Heart left ventricle (tissue), 16 donors: ENCODE measurements around the gene KCTD12. TPM values are rescaled to one million over a fixed set of nuclear protein-coding genes. Genes with fewer than 3 reads are reported as not detected.
A peak's percentile ranks its signal among the peaks of the same experiment; 100 is the strongest.

Source experiments
- ATAC-seq, 4 donors: fragments of 200-7000 bp; cut with Tn5 transposase; one replicate each; pipeline ENCODE4 v1.9.1; 2020 to 2022; ENCODE audit warnings: moderate library complexity in 4 of 4, mild to moderate bottlenecking in 3 of 4, moderate number of reproducible peaks in 1 of 4
- DNase-seq, 5 donors: peaks; one replicate each; pipeline ENCODE4 v3.0.0-alpha.2; 2020
- H3K27ac ChIP-seq, 12 donors: fragments of 200-600 bp; sonication (generic) in 4 of 12; one replicate each; pipeline versions ENCODE4 v1.5.0 to v1.8.0; 2016 to 2022; ENCODE audit warnings: mild to moderate bottlenecking in 2 of 12
- H3K27me3 ChIP-seq, 9 donors: fragments of 200-600 bp; sonication (generic) in 2 of 9; one replicate each; pipeline versions ENCODE4 v1.5.1 to v1.8.0; 2016 to 2022; ENCODE audit warnings: mild to moderate bottlenecking in 3 of 9
- H3K36me3 ChIP-seq, 9 donors: fragments of 200-600 bp; sonication (generic) in 2 of 9; one replicate each; pipeline versions ENCODE4 v1.5.0 to v1.8.0; 2018 to 2022; ENCODE audit warnings: mild to moderate bottlenecking in 2 of 9
- H3K4me1 ChIP-seq, 12 donors: fragments of 200-600 bp; sonication (generic) in 4 of 12; one replicate each; pipeline versions ENCODE4 v1.5.0 to v1.8.0; 2016 to 2022; ENCODE audit warnings: mild to moderate bottlenecking in 3 of 12
- H3K4me3 ChIP-seq, 12 donors: fragments of 200-600 bp; sonication (generic) in 4 of 12; one replicate each; pipeline versions ENCODE4 v1.5.0 to v1.8.0; 2017 to 2022; ENCODE audit warnings: mild to moderate bottlenecking in 9 of 12, moderate library complexity in 4 of 12
- H3K9me3 ChIP-seq, 12 donors: fragments of 200-600 bp; sonication (generic) in 4 of 12; one replicate each; pipeline versions ENCODE4 v1.5.0 to v1.8.0; 2016 to 2022; ENCODE audit warnings: mild to moderate bottlenecking in 1 of 12
- POLR2A ChIP-seq, 2 donors: fragments of 450-650 bp; IDR thresholded peaks; one replicate each; pipeline ENCODE4 v1.6.1; 2017; ENCODE audit warnings: antibody characterized with exemption in 2 of 2, mild to moderate bottlenecking in 2 of 2, moderate library complexity in 2 of 2
- WGBS, 4 donors: extraction: QIAGEN DNeasy Blood & Tissue Kit in 2 of 4; methylation state at CpG; one replicate each; pipeline versions ENCODE4 v1.1.5 to v1.1.7; 2013 to 2018; 5-methylcytosine and 5-hydroxymethylcytosine counted together
- intact Hi-C, 10 donors: fragments of 100-400 bp; cut with DNase I; formaldehyde crosslinking; loops; one replicate each; pipeline versions ENCODE4 v1.11.1 to v1.14.2; 2022
- polyA plus RNA-seq, 2 donors: library from polyadenylated mRNA; stranded (reverse); fragments of 200-250 nt; gene quantifications; one replicate each; pipeline ENCODE4 v1.2.3, GENCODE V29; 2013
- total RNA-seq, 9 donors: library from RNA; depleted of rRNA in 2 of 9; stranded (reverse); fragments of >200 nt in 2 of 9; fragmentation: NEBNext Ultra II Directional in 3 of 9; extraction: Animal tissue kit (Norgen Biotek cat#: 25700) in 3 of 9; gene quantifications; one replicate each; pipeline versions ENCODE4 v1.1.0 to v1.2.4, GENCODE V29; 2016 to 2023
- TF ChIP-seq, protein P1 (sequence below), 12 donors: fragments of 200-600 bp; sonication (generic) in 4 of 12; IDR thresholded peaks; one replicate each; pipeline versions ENCODE4 v1.5.0 to v1.8.0; 2018 to 2022; ENCODE audit warnings: antibody characterized with exemption in 12 of 12, mild to moderate bottlenecking in 5 of 12
- donor health status: ischemic (EF 13 %, LVEDD 7.1; RV severe dilation, severe dysfunction).
- donor health status: healthy with polysubstance abuse.
- donor health status: DM: no; HTN: yes; CAD: no.
- donor health status: DM: no; HTN: no; CAD: no.
- donor health status: ischemic (EF 25% LVEDD 6.9; RV normal size, moderate dysfunction).
- donor health status: ischemic (EF 25% LVEDD 5.7; RV mildly dilated, moderate dysfunction).
- donor health status: healthy.
- donor health status: DM: yes; HTN: yes; CAD: no.
- donor health status: ischemic (EF 35%, LVEDD 5.7; RV mildly dilated, moderate dysfunction).
- donor health status: nonischemic (EF 11% LVEDD 7.7; RV severe dilation, severe dysfunction).
- donor health status: DM: yes; HTN: yes; CAD: no.
- donor health status: PGD.
- donor health status: ischemic (EF 29% LVEDD 5.4; RV normal size, mild dysfunction).
- donor health status: nonischemic (EF 23%, LVEDD 6.1; RV moderate dilation, normal function).

The KCTD12 gene
- total and polyA plus RNA-seq, 11 donors, result 10.1 to 84.4 (median 34.7) TPM

- Histone ChIP-seq H3K9me3 (peaks cover 0 to 6% (median 0%) of the 10 kb centered on the region in 12 donors), H3K4me1 (peaks cover 0 to 8% (median 0%) of the 10 kb centered on the region in 12 donors), H3K27ac (no peak overlapping the region), H3K27me3 (no peaks in the 10 kb centered on the region), H3K36me3 (no peaks in the 10 kb centered on the region), H3K4me3 (no peak overlapping the region)
- WGBS, 4 donors, result 94 to 96% (median 95%) methylated on average over 3 of the region's 3 CpGs
- intact Hi-C loops, result no loop called here
- ATAC-seq (no peak), DNase-seq (no peak)
- TF ChIP-seq POLR2A (IDR thresholded peaks at IDR 0.05), result no peak
- TF ChIP-seq, protein P1, sequence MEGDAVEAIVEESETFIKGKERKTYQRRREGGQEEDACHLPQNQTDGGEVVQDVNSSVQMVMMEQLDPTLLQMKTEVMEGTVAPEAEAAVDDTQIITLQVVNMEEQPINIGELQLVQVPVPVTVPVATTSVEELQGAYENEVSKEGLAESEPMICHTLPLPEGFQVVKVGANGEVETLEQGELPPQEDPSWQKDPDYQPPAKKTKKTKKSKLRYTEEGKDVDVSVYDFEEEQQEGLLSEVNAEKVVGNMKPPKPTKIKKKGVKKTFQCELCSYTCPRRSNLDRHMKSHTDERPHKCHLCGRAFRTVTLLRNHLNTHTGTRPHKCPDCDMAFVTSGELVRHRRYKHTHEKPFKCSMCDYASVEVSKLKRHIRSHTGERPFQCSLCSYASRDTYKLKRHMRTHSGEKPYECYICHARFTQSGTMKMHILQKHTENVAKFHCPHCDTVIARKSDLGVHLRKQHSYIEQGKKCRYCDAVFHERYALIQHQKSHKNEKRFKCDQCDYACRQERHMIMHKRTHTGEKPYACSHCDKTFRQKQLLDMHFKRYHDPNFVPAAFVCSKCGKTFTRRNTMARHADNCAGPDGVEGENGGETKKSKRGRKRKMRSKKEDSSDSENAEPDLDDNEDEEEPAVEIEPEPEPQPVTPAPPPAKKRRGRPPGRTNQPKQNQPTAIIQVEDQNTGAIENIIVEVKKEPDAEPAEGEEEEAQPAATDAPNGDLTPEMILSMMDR (IDR thresholded peaks at IDR 0.05), result no peak
These were observed 23.2 kb downstream of the KCTD12 start for GRCh38 chr13:76863022-76863421.

GRCh38 chr13:76861859-76862258 lies 24.3 kb downstream of the KCTD12 start:
- peaks cover 0 to 6% (median 0%) of the 10 kb centered on the region in 12 donors for H3K9me3 ChIP-seq
- ATAC-seq, result peak in 1 of 4 donors; percentile 46
- peaks cover 0 to 8% (median 0%) of the 10 kb centered on the region in 12 donors for H3K4me1 ChIP-seq
- H3K36me3 ChIP-seq, result no peaks in the 10 kb centered on the region
- no peak overlapping the region for H3K27ac ChIP-seq
- H3K4me3 ChIP-seq, result no peak overlapping the region
- 63% methylated on average over 3 of the region's 3 CpGs for WGBS, 4 donors
- intact Hi-C loops, result no loop called here
- DNase-seq, result no peak
- H3K27me3 ChIP-seq, result no peaks in the 10 kb centered on the region
- TF ChIP-seq, protein P1 (IDR thresholded peaks at IDR 0.05), result no peak
- no peak for TF ChIP-seq POLR2A (IDR thresholded peaks at IDR 0.05)

DNA sequence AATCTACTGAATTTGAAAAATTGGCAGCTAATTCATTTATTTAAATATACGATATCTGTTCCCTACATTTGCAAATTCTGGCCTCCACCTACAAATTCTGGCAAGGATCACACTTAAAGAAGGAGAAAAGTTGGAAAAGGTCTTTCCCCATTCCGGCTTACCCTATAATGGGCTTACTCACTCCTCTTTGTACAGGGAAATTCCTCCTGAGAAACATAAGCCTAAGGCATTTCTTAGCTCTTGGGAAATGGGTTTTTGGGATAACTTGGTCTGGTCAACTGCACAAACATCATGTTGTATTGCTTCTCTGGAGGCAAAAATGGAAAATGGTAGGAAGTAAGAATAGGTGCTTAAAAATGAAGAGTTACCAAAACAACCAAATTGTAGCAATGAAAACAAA lies 25.5 kb downstream of the KCTD12 start:
- H3K27me3 ChIP-seq, result no peaks in the 10 kb centered on the region
- DNase-seq (no peak), ATAC-seq (no peak)
- no peak overlapping the region for H3K4me3 ChIP-seq
- H3K4me1 ChIP-seq, result peaks cover 0 to 3% (median 0%) of the 10 kb centered on the region in 12 donors
- intact Hi-C loops, result no loop called here
- TF ChIP-seq, protein P1 (IDR thresholded peaks at IDR 0.05), result no peak
- TF ChIP-seq POLR2A (IDR thresholded peaks at IDR 0.05), result no peak
- 94 to 98% (median 96%) methylated on average over 2 of the region's 2 CpGs for WGBS, 4 donors
- H3K27ac ChIP-seq, result no peak overlapping the region
- H3K9me3 ChIP-seq, result peaks cover 0 to 6% (median 0%) of the 10 kb centered on the region in 12 donors
- H3K36me3 ChIP-seq, result no peaks in the 10 kb centered on the region

GRCh38 chr13:76854894-76855293 lies 31.3 kb downstream of the KCTD12 start:
- intact Hi-C loops, result no loop called here
- DNase-seq (no peak), ATAC-seq (no peak)
- Histone ChIP-seq H3K27ac (no peak overlapping the region), H3K9me3 (peaks cover 0 to 6% (median 0%) of the 10 kb centered on the region in 12 donors), H3K27me3 (no peaks in the 10 kb centered on the region), H3K36me3 (no peaks in the 10 kb centered on the region), H3K4me3 (no peak overlapping the region), H3K4me1 (peaks cover 0 to 10% (median 2%) of the 10 kb centered on the region in 12 donors)
- 90 to 96% (median 92%) methylated on average over 1 of the region's 1 CpG for WGBS, 4 donors
- TF ChIP-seq, protein P1 (IDR thresholded peaks at IDR 0.05), result no peak
- no peak for TF ChIP-seq POLR2A (IDR thresholded peaks at IDR 0.05)
